SJCRH30 (cell line): Measurements from ENCODE around the gene GOLGA8S. TPM values are rescaled to one million over a fixed set of nuclear protein-coding genes. Genes with fewer than 3 reads are reported as not detected.
A peak's percentile ranks its signal among the peaks of the same experiment; 100 is the strongest.
"Not testable (repeated sequence)": the region's sequence is repeated elsewhere in the genome, so short reads cannot be mapped to it uniquely, and the experiment has no call there.

Experiments used
- DNase-seq, 2 experiments: peaks; one replicate each; pipeline ENCODE4 v3.0.0-alpha.2; 2015 to 2020
- H3K27ac ChIP-seq: fragments of 250-450 bp; sonication (Bioruptor Pico); 2 replicates; pipeline ENCODE4 v1.5.1; 2020; ENCODE audit warnings: mild to moderate bottlenecking, moderate library complexity
- H3K27me3 ChIP-seq: fragments of 250-450 bp; sonication (Bioruptor Pico); 2 replicates; pipeline ENCODE4 v1.5.1; 2020; ENCODE audit warnings: mild to moderate bottlenecking, moderate library complexity
- H3K36me3 ChIP-seq: fragments of 250-450 bp; sonication (Bioruptor Pico); 2 replicates; pipeline ENCODE4 v1.5.1; 2020; ENCODE audit warnings: mild to moderate bottlenecking, moderate library complexity
- H3K4me1 ChIP-seq: fragments of 250-450 bp; sonication (Bioruptor Pico); 2 replicates; pipeline ENCODE4 v1.5.1; 2020; ENCODE audit warnings: mild to moderate bottlenecking, moderate library complexity
- H3K4me3 ChIP-seq: fragments of 250-450 bp; sonication (Bioruptor Pico); 2 replicates; pipeline ENCODE4 v1.5.1; 2020; ENCODE audit warnings: mild to moderate bottlenecking, moderate library complexity
- H3K9me3 ChIP-seq: fragments of 250-450 bp; sonication (Bioruptor Pico); replicated peaks from 2 replicates; pipeline ENCODE4 v1.5.1; 2020; ENCODE audit warnings: mild to moderate bottlenecking, moderate library complexity
- total RNA-seq: library from RNA; depleted of rRNA; stranded (reverse); fragments of >200 nt; shearing (Covaris generic); gene quantifications from 2 replicates; pipeline ENCODE4 v1.2.3, GENCODE V29; 2014

Gene GOLGA8S
- total RNA-seq, 1 experiment from 2014 or later, result 0.02 TPM

- H3K4me1 ChIP-seq, H3K27me3 ChIP-seq, H3K36me3 ChIP-seq, H3K4me3 ChIP-seq, H3K9me3 ChIP-seq: not testable (repeated sequence)
- peak; percentile 72 to 81 for DNase-seq
- peak overlapping the region; percentile 41; the same call in 1 of the 2 replicates for H3K27ac ChIP-seq
These were observed 26.6 kb downstream of the GOLGA8S start for GRCh38 chr15:23381192-23381591.

GRCh38 chr15:23384371-23384770 is 29.8 kb downstream of the GOLGA8S start:
- Histone ChIP-seq H3K4me1 (no peaks in the 10 kb centered on the region), H3K27me3 (no peaks in the 10 kb centered on the region), H3K4me3 (no peak overlapping the region), H3K9me3 (no peaks in the 10 kb centered on the region), H3K36me3 (no peaks in the 10 kb centered on the region), H3K27ac (no peak overlapping the region)
- peak in 1 of 2 experiments; percentile 9 for DNase-seq

GRCh38 chr15:23385886-23386430 is 31.4 kb downstream of the GOLGA8S start:
- no peak overlapping the region for H3K4me3 ChIP-seq
- no peaks in the 10 kb centered on the region for H3K36me3 ChIP-seq
- DNase-seq, result no peak
- no peaks in the 10 kb centered on the region for H3K9me3 ChIP-seq
- no peaks in the 10 kb centered on the region for H3K27me3 ChIP-seq
- no peak overlapping the region for H3K27ac ChIP-seq
- no peaks in the 10 kb centered on the region for H3K4me1 ChIP-seq

- Histone ChIP-seq H3K4me1 (no peaks in the 10 kb centered on the region), H3K9me3 (no peaks in the 10 kb centered on the region), H3K36me3 (no peaks in the 10 kb centered on the region), H3K4me3 (no peak overlapping the region), H3K27ac (no peak overlapping the region), H3K27me3 (no peaks in the 10 kb centered on the region)
- no peak for DNase-seq
These were observed 33.2 kb downstream of the GOLGA8S start for GRCh38 chr15:23387621-23388190.

GRCh38 chr15:23395030-23395692 is 40.6 kb downstream of the GOLGA8S start:
- DNase-seq, result no peak
- no peaks in the 10 kb centered on the region for H3K27me3 ChIP-seq
- H3K4me3 ChIP-seq, result no peak overlapping the region
- H3K4me1 ChIP-seq, result no peaks in the 10 kb centered on the region
- H3K36me3 ChIP-seq, result no peaks in the 10 kb centered on the region
- H3K27ac ChIP-seq, result no peak overlapping the region
- H3K9me3 ChIP-seq, result no peaks in the 10 kb centered on the region

- Histone ChIP-seq H3K4me1 (no peaks in the 10 kb centered on the region), H3K27me3 (no peaks in the 10 kb centered on the region), H3K27ac (no peak overlapping the region), H3K36me3 (no peaks in the 10 kb centered on the region), H3K4me3 (no peak overlapping the region), H3K9me3 (no peaks in the 10 kb centered on the region)
- no peak for DNase-seq
These were observed 41.3 kb downstream of the GOLGA8S start for GRCh38 chr15:23395832-23396231.

- H3K27ac ChIP-seq, result no peak overlapping the region
- no peaks in the 10 kb centered on the region for H3K4me1 ChIP-seq
- no peaks in the 10 kb centered on the region for H3K27me3 ChIP-seq
- DNase-seq, result no peak
- H3K4me3 ChIP-seq, result no peak overlapping the region
- H3K9me3 ChIP-seq, result no peaks in the 10 kb centered on the region
- no peaks in the 10 kb centered on the region for H3K36me3 ChIP-seq
These were observed 43.2 kb downstream of the GOLGA8S start for GRCh38 chr15:23397779-23398178.

GRCh38 chr15:23398357-23398756 is 43.8 kb downstream of the GOLGA8S start:
- H3K27ac ChIP-seq, H3K4me1 ChIP-seq, H3K9me3 ChIP-seq, H3K4me3 ChIP-seq, DNase-seq, H3K36me3 ChIP-seq, H3K27me3 ChIP-seq: not testable (repeated sequence)

GRCh38 chr15:23399207-23399606 is 44.7 kb downstream of the GOLGA8S start:
- H3K4me3 ChIP-seq, H3K27me3 ChIP-seq, H3K9me3 ChIP-seq, H3K4me1 ChIP-seq, DNase-seq, H3K27ac ChIP-seq, H3K36me3 ChIP-seq: not testable (repeated sequence)

- DNase-seq, result no peak
- Histone ChIP-seq H3K9me3 (no peaks in the 10 kb centered on the region), H3K27me3 (no peaks in the 10 kb centered on the region), H3K36me3 (no peaks in the 10 kb centered on the region), H3K4me3 (no peak overlapping the region), H3K4me1 (no peaks in the 10 kb centered on the region), H3K27ac (no peak overlapping the region)
These were observed 47.1 kb downstream of the GOLGA8S start for GRCh38 chr15:23401627-23402026.

GRCh38 chr15:23402140-23402539 is 47.6 kb downstream of the GOLGA8S start:
- Histone ChIP-seq H3K9me3 (no peaks in the 10 kb centered on the region), H3K4me1 (no peaks in the 10 kb centered on the region), H3K27me3 (no peaks in the 10 kb centered on the region), H3K27ac (no peak overlapping the region), H3K36me3 (no peaks in the 10 kb centered on the region), H3K4me3 (no peak overlapping the region)
- no peak for DNase-seq

- Histone ChIP-seq H3K4me1 (no peaks in the 10 kb centered on the region), H3K4me3 (no peak overlapping the region), H3K9me3 (no peaks in the 10 kb centered on the region), H3K27ac (no peak overlapping the region), H3K27me3 (no peaks in the 10 kb centered on the region), H3K36me3 (no peaks in the 10 kb centered on the region)
- no peak for DNase-seq
These were observed 48.0 kb downstream of the GOLGA8S start for GRCh38 chr15:23402544-23402943.

GRCh38 chr15:23403550-23403949 is 49.0 kb downstream of the GOLGA8S start:
- no peaks in the 10 kb centered on the region for H3K36me3 ChIP-seq
- H3K4me3 ChIP-seq, result no peak overlapping the region
- H3K27me3 ChIP-seq, result no peaks in the 10 kb centered on the region
- no peak for DNase-seq
- no peaks in the 10 kb centered on the region for H3K4me1 ChIP-seq
- no peak overlapping the region for H3K27ac ChIP-seq
- no peaks in the 10 kb centered on the region for H3K9me3 ChIP-seq

- Histone ChIP-seq H3K27ac (no peak overlapping the region), H3K4me1 (no peaks in the 10 kb centered on the region; the same call in 1 of the 2 replicates), H3K4me3 (no peak overlapping the region), H3K36me3 (no peaks in the 10 kb centered on the region), H3K27me3 (no peaks in the 10 kb centered on the region), H3K9me3 (no peaks in the 10 kb centered on the region)
- no peak for DNase-seq
These were observed 57.3 kb downstream of the GOLGA8S start for GRCh38 chr15:23411841-23412240.

- not testable (repeated sequence) for H3K36me3 ChIP-seq, H3K27me3 ChIP-seq, H3K4me1 ChIP-seq, H3K27ac ChIP-seq, H3K4me3 ChIP-seq, DNase-seq, H3K9me3 ChIP-seq
These were observed 58.5 kb downstream of the GOLGA8S start for GRCh38 chr15:23412881-23413600.
